HK-2 (cell line): Measurements from ENCODE around the gene S100A5.

ENCODE experiments used
- DNase-seq: peaks from one replicate; pipeline ENCODE4 v3.0.0-alpha.2; 2018; ENCODE audit not compliant: unreplicated experiment

Gene S100A5

DNA sequence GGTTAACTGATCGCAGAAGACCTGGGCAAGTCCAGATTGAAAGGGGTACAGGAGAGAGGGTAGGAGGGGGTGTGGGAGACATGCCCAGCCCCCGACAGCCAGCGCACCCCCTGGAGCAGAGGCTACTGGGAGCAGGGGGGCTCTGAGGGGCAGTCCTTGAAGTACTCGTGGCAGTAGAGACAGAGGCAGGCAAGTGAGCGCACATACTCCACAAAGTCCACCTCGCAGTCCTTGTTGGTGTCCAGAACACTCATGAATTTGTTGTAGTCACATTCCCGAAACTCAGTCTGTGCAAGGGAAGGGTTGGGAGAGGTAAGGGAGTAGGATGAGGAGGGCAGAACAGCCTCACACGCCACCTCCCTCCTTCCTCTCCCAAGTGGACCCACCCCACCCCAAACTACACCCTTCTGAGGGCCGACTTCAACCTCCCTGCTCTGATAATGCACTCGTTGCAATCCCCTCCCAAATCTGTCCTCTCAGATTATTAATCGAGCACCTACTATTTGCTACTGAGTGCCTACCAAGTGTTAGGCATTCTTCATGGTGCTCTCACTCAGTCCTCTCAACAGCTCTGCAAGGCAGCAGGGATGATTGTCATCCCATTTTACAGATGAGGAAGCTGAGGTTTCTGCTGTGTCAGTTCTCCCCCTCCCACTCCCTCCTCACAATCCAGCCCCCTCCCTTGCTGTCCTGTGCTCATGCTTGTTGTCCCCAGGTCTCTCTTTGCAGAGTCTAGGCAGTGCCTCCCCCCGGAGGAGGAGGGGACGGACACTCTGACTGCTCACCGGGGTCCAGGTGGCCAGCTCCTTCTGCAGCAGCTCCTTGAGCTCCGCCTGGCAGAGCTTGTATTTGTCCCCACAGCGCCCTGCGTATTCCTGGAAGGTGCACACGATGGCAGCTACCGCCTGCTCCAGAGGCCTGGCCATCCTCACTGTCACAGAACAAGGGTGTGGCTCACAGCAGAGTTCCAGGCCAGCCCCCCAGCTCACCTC is 7.1 kb upstream of the S100A5 start:
- no peak for DNase-seq

DNA sequence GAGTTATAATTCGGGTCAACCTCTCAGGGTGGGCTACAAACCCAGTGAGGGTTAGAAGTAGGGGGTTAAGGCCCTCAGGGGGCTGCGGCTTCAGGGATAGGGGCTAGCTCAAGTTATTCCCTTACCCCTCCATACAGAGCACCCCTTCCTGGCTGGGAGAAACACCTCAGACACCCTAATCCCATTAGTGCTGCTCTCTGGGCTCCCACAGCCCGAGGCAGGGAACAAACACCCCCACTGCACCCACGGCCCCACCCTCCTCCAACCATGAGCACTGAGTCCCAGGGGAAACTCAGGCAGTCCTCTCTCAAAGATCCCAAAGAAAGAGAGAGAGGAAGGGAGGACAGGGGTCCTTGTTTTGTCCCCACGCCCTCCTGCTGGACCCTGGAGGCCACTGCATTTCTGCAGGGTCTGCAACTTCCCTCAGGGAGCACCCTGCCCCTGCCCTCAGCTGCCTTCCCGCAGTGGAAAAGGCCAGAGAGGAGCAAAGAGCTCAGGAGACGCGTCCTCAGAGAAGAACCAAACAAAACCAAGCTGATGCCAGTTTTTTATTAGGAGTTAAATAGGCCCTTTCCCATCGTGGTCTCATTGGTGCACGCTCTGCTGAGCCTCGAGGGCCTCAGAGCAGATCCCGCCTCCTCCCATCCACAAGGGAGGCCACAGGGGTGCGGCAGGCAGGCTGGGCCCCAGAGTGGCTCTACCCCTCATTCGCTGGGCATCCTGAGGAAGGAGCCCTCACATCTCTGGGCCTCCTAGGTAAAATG is 6.2 kb upstream of the S100A5 start:
- no peak for DNase-seq

DNA sequence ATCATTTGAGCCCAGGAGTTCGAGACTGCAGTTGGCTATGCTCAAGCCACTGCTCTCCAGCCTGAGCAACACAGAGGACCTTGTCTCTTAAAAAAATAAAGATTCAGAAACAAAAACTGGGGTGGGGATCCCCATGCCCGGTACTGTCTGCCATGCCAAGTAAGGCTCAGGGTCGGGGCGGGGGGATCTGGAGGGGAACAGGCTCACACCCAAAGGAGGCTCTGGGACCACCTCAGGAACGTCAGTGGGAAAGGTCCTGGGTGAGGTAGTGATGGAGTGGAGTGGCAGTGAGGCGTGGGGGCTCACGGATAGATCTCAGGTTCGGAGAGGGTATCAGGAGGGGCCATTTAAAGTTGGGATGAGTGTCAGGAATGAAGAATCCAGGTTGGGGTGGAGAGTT is 5.6 kb upstream of the S100A5 start:
- no peak for DNase-seq

DNA sequence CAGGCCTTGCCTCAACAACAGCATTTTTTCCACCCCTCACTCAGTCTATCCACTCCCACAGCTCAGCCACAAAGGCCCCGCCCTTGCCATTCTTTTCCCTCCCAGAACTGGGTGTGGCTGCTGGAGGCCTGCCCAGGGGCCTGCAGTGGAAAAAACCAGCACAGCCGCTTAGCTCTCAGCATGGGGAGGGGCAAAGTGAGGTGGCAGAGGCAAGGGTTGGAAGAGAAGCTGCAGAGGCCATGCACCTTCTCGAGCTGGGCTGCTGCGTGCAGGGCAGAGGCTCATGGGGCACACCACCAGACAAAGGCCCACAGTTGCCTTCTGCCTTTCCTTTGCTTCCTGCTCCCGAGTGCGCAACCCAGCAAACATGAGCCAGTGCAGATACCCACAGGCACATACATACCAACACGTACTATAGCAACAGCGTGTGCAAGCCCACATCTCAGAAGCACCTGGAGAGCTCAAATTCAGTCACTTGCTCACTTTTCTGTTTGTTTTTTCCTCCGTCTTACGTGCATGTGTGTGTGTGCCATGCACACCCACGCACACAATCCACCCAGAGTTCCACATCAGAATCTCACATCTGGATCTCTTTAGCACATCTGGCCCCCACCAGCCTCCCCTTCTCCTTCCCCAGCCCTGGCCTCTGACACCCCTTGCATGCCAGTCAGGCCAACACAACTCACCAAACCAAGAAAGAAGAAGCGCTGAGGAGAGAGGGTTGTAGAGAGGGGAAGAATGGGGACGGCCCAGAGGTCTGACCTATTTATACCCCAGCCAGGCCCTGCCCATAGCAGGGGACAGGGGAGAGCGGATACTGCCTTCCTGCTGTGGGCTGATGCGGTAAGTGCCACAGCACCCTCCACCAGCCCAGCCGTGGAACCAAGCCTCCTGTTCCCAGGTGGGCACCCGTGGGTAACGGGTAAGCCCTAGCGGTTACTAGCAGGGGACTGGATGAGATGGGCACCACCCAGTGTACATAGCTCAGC is 4.6 kb upstream of the S100A5 start, which contains the start of gene S100A4:
TSS of gene S100A4 (minus strand) at position 740 of the 989 bp plus-strand sequence. CDS start 1,012 bp downstream, outside the sequence.
- peak; percentile 75 for DNase-seq

DNA sequence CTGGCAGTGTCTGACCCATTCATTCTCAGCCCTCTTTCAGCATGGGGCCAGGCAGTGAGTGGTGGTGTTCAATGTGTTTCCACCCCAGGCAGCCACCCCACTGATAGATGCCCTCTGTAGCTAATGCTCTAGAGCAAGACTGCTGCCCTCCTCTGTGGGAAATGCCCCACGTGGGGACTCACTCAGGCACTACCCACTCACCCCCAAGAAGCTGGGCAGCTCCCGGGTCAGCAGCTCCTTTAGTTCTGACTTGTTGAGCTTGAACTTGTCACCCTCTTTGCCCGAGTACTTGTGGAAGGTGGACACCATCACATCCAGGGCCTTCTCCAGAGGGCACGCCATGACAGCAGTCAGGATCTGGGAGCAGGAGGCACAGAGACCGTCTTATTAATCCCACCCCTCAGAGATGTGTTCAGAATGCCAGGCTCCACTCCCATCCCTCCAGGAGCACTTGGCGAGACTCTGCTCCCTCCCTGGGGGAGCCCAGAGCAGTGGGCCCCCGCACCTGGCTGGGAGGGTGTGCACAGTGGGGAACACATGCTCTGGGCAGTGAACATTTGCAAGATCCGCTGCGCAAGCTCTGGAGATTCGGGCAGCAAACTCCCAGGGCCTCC is 3.8 kb upstream of the S100A5 start:
- no peak for DNase-seq

DNA sequence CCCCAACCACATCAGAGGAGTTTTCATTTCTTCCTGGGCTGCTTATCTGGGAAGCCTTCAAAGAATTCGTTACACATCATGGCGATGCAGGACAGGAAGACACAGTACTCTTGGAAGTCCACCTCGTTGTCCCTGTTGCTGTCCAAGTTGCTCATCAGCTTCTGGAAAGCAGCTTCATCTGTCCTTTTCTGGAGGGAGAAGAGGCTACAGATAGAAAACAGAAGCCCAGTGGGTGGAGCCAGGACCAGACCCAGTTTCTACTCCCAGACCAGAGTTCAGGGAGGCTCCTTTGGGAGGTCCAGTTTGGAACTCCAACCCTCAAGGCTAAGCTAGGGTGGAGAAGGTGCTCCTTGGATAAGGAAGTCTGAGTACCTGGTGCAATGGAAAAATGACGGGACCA is 3.0 kb upstream of the S100A5 start:
- DNase-seq, result no peak

DNA sequence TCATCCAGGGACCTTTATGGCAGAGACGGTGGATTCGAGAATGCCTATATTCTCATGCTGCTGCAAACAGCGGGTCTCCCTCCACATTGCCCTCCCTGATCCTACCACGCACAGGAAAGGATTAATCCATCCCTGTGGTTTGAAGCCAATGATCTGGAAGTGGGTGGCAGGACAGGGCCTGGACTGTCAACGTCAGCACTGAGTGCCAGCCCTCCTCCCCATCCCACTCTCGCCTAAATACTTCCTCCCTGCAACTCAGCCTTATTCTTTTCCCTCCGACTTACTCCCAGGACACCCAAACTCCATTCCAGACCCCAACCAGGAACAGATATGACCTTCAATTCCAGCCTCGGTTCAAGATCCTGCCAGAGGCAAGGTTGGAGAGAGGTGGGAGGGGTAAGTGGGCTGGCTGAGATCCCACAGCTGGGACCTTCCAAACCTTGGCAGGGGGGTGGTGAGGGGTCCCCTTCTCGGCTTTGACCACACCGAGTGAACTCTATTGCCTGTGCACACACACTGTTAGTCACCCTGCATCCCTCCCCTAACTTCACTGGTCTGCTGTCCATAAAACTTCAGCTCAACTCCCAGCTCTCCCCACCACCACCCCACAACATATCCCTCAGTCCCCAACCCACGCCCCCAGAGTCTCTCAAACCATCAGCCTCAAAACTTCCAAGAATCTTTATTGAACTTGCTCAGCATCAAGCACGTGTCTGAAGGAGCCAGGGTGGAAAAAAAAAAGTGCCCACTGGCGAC is 2.4 kb upstream of the S100A5 start:
- DNase-seq, result no peak

DNA sequence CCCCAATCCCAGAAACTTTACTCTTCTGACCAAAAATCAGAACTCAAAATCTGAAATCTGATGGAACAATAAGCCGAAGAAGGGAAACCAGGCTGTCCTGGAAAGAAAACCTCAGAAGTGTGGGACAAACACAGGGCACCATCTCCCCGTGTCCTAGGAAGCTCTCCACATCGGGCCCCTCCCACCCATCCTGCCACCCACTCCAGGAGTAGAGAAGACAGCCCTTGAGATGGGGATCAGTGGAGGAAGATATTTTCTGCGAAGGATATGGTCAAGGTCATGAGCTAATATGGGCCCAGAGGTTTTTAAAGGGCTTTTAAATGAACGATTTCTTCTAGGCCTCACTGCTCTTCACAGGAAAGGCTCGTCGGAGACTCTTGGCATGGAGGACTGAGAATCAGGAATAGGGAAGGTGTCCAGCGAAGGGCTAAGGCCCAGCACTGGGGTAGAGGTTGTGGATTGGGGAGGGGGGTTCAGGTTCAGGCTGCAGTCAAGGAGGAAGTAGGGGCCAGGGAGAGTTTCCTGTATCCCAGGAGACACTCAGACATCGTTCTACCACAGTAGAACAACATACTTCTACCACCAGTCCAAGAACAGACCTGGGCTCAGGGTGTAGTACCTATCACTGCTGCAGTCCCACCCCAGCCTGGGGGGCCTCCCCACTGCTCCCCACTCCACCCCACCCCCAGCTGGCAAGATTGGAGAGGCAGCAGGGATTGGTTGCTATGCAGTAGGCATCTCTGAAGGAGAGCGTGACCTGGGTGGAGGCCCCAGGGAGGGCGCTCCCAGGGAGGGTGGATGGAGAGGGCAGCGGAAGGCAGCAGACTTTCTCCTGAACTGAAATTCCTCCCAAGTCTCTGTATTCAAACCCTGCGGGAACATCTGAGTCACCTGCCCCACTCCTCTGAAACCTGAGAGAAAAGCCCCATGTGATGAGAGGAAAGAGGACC is 1.2 kb upstream of the S100A5 start:
- no peak for DNase-seq

DNA sequence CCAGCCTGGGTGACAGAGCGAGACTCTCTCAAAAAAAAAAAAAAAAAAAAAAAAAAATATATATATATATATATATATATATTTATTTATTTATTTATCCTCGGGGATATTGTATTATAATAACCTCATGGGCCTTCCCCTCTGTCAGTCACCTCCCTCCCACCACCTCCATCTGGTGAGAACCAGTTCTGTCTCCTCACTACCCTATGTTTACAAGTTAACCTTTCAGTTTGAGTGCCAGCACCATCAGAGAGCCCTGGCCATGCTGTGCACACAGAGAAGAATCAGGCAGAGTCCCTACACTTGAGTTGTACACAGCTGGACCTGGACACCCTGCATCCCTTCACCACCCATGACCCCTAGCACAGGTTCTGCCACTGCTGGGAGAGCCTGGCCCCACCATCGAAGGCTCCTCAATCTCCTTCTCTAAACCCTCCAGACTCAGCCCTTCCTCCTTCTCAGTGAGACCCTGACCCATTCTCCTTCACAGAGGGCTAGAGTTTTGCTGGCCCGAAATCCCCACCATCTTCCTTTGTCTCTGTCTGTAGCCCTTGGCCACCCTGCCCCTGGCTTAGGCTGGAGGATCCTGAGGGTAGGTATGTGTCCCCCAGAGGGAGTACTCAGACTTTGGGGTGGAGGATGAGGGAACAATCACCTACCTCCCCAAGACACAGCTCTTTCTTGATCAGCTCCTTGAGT is 1.2 kb downstream of the S100A5 start:
- no peak for DNase-seq

DNA sequence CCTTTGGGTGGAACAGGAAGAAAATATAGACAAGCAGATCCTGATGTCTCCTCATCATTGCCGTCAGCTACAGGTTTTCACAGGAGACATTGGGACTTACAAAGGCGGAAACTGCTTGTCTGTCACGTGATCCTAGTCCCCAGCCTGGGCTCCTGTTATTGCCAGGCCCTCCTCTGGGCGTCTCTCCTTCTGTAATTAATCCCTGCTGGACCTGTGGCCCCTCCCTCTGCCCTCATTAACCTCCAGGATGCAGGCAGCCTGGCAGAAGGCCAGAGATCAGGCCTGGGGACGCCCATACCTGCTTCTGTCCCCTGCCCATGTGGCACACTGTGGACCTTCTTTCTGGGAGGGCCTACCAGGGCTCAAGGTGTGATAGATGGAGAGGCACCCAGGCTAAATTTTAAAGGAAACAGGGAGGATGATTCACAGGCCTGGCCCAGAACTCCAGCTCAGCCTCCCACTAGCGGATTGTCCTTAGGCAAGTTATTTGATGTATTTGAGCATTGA is 2.4 kb downstream of the S100A5 start:
- no peak for DNase-seq

DNA sequence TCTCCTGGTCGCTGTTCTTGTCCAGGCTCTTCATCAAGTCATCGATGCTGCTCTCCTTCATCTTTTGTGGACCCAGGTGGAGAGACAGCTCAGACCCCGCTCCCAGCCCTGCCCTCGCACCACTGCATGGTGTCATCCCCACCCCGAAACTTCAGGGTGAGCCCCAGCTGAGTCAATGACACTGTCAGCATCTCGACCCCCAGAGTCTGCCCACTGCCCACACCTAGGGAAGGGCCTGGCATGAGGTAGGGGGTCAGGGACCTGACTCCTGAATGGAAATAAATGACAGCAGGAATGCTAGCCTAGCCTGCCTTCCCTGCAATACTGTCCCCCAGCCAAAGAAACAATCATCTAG is 3.4 kb downstream of the S100A5 start:
- no peak for DNase-seq

DNA sequence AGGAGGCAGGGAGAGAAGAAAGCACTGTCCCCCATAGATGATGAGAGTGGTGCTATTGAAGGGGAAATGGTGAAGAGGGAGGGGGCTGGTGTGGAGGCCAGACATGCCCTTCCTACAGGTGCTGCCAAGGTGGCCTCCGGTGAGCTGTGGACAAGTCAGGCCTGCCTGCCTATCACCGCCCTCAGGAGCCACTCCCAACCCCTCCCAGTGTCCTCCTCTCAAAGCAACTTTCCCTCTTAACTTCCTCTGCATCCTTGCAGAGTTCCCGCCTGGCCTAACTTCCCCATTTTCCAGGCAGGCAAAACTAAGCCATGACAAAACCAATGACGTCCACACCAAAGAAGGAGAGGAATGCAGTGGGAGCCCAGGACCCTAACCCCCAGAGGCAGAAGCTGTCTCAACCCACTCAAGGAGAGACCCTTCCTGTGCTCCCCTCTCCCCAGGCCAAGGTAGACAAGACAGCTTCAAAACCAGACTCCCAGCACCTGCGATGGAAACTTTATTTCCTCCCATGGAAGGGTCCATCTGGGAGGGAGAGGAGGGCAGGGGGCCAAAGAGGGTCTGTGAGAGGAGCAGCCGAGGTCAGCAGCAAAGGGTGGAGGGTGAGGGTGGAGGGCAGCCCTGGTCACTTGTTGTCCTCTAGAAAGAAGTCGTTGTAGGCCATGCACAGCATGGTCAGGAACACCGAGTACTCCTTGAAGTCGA is 3.9 kb downstream of the S100A5 start:
- DNase-seq, result no peak

DNA sequence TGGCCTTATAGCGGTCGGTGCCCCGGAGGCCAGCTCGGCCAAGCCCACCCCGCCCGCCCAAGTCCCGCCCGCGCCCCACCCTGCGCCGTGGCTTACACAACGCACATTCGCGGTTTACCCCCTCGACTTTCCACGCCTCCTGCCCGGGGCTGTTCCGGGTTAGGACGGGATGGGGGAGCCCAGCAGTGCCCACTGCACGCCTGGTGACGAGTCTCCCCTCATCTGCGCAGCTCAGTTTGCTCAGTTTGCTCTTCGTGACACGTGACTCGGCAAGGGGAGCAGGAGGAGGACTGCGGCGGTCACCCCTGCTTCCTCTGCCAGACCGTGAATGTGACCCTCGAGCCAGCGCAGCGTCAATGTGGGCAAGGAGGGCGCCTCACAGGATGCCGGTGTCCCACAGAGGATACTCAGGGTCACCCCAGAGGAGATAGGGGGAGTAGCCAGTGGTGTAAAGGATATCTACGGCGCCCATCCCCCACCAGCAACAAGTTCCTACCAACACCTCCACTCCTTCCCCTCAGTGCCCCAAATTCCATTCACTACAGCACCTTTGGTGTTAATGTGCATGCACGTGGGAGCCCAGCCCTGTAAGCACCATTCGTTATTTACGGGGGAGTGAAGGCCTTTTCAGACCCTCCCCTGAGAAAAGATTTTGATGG is 4.6 kb downstream of the S100A5 start:
- peak; percentile 93 for DNase-seq

DNA sequence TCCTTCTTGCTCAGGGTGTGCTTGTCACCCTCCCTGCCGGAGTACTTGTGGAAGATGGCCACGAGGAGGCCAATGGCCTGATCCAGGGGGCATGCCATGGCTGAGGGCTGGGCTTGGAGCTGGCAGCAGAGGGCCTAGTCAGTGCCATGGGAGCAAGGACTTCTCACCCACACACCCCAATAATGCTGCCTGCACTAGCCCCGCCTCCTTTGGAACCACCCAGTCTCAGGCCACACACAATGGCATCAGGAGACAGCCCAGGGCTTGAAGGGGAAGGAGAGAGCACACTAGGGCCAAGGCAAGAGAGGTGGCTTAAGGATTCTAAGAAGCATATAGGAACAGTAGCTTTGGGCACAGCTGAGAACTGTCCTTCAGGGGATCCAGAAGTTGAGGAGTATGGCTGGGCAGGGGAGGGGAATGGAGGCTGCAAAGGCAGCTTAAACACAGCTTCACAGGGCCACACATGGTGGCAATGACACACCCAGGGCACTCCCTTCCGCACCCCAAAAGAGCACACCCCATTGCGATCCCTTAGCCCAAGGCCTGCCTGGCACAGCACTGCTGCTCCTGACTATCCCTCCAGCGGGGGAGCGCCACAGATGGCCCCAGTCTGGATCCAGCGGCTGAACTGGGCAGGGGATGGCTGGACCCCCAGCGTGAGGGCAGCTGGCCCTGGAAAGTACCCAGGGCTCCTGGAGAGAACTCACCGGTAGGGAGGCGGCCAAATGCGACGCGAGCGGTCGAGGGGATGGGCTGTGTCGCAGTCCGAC is 5.3 kb downstream of the S100A5 start, which contains the start of gene S100A6:
TSS of gene S100A6 (minus strand) at position 750 of the 770 bp plus-strand sequence. CDS start at position 98, 652 bp downstream.
- DNase-seq, result peak; percentile 54

DNA sequence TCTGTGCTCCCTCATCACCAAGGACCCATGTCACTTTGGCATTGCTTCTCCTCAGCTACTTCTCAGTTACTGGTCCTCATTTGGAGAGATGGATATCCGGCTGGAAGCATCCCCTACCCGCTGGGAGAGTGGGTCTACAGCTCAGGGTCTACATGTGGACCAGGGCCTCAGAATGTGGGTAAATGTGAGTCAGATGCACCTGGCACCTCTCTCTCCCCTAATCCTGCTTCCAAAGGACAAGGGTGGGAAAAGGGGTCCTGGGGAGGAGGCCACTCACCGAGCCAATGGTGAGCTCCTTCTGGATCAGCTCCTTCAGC is 5.9 kb downstream of the S100A5 start:
- no peak for DNase-seq

DNA sequence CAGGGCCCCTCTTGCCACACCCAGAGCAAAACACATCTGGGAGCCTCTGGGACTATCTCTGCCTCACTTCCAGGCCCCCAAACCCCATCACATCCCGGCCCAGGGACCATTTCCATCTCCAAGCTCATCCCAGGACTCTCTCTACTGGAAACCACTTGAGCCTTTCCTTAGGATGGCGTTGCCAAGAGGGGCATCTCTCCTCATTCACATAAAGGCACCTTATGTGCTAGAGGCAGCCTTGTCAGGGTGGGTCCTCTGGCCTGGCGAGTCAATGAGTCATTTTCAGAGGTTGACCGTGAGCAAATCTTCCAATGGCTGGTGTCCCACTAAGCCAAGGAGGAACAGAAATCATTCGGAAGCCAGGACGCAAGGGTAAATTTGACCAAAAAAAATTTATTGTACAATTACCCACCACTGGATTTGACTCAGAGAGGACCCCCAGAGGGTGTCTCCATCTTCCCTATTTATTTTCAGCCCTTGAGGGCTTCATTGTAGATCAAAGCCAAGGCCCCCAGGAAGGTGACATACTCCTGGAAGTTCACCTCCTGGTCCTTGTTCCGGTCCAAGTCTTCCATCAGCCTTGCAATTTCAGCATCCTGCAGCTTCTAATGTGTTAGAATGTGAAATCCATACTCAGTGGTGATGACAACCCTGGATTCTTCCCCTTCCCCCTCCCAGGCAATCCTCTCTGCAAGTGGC is 6.4 kb downstream of the S100A5 start:
- no peak for DNase-seq
